Fibroblast of mammary gland (primary cell): ENCODE results near the gene ZNF45.

ENCODE experiments used
- DNase-seq: peaks from one replicate; pipeline ENCODE4 v3.0.0-alpha.2; 2010; ENCODE audit warnings: low read depth
- H3K4me3 ChIP-seq: 2 replicates; pipeline ENCODE4 v1.5.1; 2011; ENCODE audit warnings: low read depth, mild to moderate bottlenecking, low read length, moderate library complexity; ENCODE audit not compliant: control insufficient read depth
- CTCF ChIP-seq: conservative IDR thresholded peaks from 2 replicates; pipeline ENCODE4 v1.5.1; 2011; ENCODE audit warnings: low read depth, low read length, inconsistent platforms; ENCODE audit not compliant: control insufficient read depth, insufficient read depth

ZNF45 gene

DNA sequence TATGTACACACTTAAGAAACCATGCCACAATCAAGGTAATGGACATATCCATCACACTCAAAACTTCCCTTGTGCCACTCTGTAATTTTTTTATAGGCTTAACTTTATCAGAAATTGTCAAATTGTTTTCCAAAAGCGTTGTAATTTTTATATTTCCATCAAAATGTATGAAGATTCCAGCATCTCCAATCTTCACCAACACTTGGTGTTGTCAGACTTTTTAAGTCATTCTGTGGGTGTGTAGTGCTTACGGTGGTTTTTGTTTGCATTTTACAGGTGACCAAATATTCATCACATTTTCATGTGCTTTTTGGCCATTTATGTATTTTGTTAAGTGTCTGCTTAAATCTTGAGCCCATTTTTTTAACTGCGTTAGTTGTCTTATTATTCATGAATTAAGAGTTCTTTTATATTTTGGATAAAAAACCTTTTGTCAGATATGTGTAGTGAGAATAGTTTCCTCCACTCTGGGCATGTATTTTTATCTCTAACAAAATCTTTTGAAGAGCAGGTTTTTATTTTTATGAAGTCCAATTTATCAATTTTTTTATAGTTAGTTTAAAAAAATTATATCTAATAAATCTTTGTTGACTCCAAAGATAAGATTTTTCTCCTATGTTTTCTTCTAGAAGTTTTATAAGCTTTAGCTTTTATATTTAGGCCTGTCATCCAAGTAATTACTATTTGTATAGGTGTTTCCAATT, 4.6 kb upstream of the ZNF45 start:
- DNase-seq, result no peak
- TF ChIP-seq CTCF, result no peak

GRCh38 chr19:43936188-43936587, 1.1 kb upstream of the ZNF45 start:
- DNase-seq, result no peak
- no peak for TF ChIP-seq CTCF
- no peak overlapping the region for H3K4me3 ChIP-seq

More for the DNA sequence above, 4.6 kb upstream of the ZNF45 start:
- no peak overlapping the region for H3K4me3 ChIP-seq

DNA sequence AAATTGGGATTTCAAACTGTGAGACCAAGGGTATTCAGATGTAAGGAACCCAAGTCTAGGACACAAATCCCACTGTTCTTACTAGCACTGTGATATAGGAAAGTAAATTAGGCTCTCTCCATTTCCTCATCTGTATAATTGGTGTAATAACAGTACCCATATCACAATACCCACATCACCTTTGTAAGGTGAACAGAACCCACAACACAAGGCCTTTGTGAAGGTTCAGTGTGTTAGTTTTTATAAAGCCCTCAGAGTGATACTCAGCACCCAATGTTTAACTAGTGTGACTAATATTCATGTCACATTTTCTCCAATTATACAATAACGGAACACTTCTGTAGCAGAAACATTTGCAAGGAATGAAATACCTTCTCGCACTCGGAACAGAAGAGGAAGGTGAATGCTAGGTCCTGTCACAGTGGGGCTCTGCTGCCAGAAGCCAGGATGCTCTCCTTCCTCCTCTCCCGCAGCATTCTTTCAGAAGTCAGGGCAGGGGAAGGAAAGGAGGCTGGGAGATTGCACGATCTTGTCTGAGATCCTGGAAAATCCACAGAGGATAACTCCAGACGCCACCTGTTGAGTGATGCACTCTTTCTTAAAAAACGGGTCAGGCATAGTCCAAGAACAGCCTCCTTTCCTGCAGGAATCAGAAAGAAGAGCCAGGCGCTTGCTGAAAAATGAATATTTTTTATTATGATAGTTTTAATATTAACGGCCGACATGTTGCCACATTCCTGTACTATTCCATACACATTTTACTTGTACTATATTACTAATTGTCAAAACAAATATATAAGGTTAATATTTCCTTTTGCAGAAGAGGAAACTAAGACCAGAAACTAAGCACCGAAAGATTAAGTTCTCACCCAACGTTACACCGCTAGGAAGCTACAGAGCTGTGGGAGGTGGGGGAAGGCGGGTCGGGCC, 762 bp downstream of the ZNF45 start:
- peak; percentile 16 for DNase-seq
- peak overlapping the region; percentile 85 for H3K4me3 ChIP-seq
- no peak for TF ChIP-seq CTCF

GRCh38 chr19:43928820-43929219, 6.3 kb downstream of the ZNF45 start:
- TF ChIP-seq CTCF, result no peak
- DNase-seq, result no peak
- no peak overlapping the region for H3K4me3 ChIP-seq

DNA sequence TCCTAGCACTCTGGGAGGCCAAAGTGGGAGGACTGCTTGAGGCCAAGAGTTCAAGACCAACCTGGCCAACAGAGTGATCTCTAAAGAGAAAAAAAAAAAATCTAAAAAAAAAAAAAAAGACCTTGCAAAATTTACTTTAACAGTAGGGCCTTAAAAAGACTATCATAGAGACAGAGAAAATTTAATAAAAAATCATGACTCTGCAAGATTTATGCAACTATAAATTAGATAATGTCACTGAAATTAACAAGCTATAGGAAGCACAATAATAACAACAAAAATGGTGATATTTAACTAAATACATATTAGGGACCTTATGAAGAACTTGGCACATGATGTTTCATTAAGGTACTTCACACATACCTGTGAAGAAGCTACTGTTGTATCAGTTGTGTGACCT, 11.2 kb downstream of the ZNF45 start:
- H3K4me3 ChIP-seq, result no peak overlapping the region
- no peak for DNase-seq
- TF ChIP-seq CTCF, result no peak

DNA sequence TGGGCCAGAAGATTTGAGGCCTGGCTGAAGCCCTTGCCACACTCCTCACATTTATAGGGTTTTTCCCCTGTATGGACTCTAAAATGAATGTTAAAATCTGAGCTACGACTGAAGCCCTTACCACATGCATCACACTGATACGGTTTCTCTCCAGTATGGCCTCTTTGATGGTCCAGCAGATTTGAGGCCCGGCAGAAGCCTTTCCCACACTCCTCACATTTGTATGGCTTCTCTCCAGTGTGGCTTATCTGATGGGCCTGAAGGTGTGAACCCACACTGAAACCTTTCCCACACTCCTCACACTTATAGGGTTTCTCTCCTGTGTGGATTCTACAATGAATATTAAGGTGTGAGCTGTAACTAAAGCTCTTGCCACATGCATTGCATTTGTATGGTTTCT, 21.0 kb downstream of the ZNF45 start:
- TF ChIP-seq CTCF, result no peak
- DNase-seq, result peak; percentile 18
- H3K4me3 ChIP-seq, result no peak overlapping the region
